DMS79 treated with DMSO at 0.1 percent for 48 hours (cell line): Measurements from ENCODE around the gene TUBA4B.
A peak's percentile ranks its signal among the peaks of the same experiment; 100 is the strongest.

ENCODE experiments used
- DNase-seq: peaks from one replicate; lab custom pipeline; 2025; lab: John Stamatoyannopoulos, UW

TUBA4B gene

DNA sequence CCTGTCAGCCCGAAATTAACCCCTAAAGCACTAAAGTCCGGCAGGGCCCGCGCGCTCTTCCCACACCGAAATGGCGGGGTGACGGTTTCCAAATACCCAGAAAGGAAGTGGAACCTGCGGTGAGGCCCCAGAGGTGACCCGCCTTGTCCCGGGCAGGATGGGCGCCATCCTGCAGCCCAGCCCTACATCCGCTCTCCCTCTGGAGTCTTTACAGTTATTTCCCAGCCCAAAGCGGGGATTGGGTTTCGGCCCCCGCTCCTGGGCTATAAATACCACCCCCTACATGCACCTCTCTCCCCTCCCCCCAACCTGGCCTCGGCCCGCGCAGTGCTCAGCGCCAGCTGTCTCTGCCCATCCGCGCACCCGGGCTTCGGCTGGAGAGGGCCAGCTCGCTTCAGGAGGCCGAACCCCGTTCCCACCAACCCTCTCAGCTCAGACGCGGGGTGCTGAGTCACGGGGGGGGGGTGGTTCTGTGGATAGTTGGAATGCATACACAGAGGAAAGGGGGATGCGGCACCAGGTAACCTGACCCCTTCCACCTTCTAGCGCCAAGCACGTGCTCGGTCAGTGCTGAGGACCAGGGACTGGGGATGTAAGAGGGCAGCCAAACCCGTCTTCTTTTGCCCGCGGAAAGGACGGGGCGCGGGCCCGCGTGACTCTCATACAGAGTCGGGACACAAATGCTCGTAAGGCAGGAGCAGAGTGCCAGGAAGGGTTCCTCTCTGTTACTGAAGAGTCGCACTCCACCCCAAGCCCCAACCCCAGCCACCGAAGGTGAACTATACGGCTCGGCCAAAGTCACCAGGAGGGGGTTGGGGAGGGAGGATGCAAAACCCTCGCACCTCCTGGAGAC is at the start of gene TUBA4B:
TSS of gene TUBA4B (plus strand) at position 344 of the 853 bp plus-strand sequence. CDS start at position 509, 165 bp downstream.
- DNase-seq, result peak; percentile 23

DNA sequence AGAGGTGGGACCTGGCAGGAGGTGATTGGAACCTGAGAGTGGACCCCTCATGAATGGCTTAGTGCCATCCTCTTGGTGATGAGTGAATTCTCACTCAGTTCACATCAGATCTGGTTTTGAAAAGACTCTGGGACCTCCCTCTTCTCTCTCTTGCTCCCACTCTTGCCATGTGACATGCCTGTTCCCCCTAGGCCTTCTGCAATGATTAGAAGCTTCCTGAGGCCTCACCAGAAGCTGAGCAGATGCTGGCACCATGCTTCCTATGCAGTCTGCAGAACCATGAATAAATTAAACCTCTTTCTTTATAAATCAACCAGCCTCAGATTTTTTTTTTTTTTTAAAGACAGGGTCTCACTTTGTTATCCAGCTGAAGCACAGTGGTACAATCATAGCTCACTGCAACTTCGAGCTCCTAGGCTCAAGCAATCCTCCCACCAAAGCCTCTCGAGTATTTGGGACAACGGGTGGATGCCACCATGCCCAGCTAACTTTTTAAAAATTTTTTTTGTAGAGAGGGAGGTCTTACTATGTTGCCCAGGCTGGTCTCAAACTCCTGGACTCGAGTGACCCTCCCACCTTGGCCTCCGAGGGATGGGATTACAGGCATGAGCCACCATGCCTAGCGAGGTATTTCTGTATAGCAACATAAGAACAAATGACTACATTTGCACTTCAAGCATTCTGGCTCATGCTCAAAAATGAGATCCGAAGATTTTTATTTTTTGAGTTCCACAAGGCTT is 48.4 kb upstream of the TUBA4B start:
- DNase-seq, result no peak

- no peak for DNase-seq
Measured at GRCh38 chr2:219205165-219205538, 47.9 kb upstream of the TUBA4B start.

- no peak for DNase-seq
Measured at GRCh38 chr2:219205981-219206327, 47.1 kb upstream of the TUBA4B start.

DNA sequence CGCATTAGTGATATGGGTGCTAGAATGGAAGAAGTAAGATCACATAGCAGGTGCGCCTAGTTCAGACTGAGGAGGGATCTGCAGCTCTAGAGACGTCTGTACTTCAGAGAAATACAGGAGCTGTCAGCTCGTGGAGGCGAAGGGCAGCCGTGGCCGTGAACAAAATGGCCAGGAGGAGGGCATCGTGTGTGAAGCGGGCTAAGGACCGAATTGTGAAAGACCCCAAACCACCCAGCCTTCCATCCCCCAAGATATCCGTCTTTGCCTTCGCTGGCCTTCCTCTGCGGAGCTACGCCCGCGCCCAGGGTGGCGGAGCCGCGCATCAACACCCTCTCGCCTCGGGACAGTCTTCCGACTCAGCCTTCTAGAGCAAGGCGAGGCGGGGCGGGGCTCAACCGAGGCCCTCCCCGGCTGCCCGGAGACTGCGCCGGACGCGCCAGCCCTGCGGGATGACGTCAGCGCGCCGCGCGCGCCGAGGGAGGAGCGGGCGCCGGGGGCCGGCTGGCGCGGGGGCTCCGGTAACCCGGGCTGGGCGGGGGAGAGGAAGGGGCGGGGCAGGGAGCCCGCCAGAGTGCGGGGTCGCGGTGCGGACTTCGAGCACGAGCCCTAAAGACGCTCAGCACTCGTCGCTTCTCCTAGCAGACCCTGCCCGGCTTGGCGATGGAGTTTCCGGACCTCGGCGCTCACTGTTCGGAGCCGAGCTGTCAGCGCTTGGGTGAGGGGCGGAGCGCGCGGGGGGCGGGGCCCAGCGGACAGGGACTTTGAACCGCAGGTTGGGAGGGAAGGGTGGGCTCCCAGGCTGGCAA is 46.5 kb upstream of the TUBA4B start, which contains the start of gene ZFAND2B:
TSS of gene ZFAND2B (plus strand) at position 455 of the 806 bp plus-strand sequence. CDS start at position 661, 206 bp downstream.
- DNase-seq, result peak; percentile 87

GRCh38 chr2:219207134-219207883 is 45.7 kb upstream of the TUBA4B start:
- no peak for DNase-seq

DNA sequence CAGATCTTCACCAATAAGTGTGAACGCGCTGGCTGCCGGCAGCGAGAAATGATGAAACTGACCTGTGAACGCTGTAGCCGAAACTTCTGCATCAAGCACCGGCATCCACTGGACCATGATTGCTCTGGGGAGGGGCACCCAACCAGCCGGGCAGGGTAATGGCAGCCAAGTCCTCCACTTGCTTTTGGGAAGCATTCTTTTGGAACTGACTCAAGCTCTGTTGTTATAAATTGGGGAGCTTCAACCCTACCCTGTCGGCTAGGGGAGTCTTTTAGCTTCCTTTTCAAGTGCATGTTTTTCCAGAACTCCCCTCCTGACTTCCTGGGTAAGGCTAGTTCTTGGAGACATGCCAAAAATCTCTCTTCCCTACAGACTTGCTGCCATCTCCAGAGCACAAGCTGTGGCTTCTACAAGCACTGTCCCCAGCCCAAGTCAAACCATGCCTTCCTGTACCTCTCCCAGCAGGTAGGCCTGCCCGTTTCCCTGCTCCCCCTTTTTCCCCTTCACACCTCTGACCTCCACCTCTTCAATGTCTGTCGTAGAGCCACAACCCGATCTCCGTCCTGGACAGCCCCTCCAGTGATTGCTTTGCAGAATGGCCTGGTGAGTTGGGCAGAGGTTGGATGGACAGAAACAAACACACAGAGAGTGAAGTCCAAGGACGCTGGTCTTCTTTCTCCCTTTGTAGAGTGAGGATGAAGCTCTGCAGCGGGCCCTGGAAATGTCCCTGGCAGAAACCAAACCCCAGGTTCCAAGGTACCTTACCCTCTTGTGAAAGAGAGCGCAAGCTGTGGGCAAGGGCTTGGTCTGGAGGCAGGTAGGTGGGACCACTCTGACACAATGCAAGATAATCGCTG is 44.9 kb upstream of the TUBA4B start:
- DNase-seq, result peak; percentile 72

GRCh38 chr2:219209236-219210195 is 43.5 kb upstream of the TUBA4B start:
- no peak for DNase-seq

- DNase-seq, result no peak
Measured at GRCh38 chr2:219210196-219210885, 42.7 kb upstream of the TUBA4B start.

GRCh38 chr2:219210886-219211362 is 42.1 kb upstream of the TUBA4B start:
- DNase-seq, result no peak

GRCh38 chr2:219213026-219213415 is 40.0 kb upstream of the TUBA4B start:
- no peak for DNase-seq

DNA sequence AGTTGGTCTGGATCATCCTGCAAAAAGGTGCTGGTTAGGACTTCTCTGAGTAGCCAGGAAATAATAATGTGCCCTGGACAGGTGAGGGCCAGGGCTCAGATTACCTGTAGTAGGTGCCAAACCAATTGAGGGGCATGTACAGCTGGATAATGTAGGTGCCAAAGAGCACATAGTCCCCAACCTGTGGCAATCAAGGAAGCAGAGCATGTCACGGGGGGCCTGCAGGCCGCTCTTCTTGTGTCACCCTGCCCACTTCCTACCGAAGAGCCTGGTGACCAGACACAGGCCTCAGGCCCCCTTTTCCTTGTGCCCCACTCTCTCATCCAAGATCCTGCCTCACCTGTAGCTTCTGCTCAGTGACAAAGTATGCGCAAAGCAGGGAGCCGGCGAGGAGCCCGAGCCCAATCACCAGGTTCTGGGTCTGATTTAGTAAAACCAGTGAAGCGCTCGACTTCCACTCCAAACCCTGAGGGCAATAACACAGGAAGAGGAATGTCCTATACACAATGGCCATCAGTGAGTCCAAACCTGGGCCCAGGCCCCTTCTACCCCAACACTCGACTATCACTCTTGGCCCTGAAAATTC is 39.5 kb upstream of the TUBA4B start:
- DNase-seq, result no peak

DNA sequence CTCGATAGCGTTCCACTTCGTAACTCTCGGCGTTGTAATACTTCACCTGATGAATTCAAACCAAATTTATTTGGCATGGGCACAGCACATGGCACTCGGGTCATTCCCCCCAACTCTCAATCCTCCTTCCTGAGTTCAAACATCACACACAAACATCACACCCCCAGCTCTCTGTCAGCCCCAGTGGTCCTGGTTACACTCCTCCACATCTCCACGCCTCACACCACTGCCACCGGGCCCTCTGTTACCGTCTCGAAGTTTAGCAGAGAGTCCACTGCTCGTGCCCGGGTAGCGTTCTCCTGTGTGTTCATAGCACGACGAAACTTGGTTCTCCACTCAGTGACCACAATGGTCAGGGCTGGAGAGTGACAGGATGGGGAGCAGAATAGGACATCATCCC is 38.9 kb upstream of the TUBA4B start:
- DNase-seq, result no peak

DNA sequence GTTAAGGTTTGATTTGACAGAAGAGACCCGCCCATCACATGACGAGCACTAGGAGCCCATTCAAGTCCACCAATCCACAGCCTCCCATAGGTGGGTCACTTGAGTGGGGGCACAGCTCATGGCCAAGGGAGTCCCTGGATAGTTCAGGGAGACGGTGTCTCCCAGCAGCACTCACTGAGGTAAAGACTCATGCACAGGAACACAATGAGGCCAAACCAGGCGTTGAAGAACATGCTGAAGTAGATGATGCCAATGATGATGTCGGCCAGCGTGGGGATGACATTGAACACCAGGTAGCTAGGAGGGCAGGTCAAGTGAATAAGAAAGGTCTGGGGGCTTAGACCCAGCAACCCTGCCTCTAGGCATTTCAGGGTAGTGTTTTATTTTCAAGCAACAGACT is 38.3 kb upstream of the TUBA4B start:
- DNase-seq, result no peak

GRCh38 chr2:219215871-219216534 is 37.0 kb upstream of the TUBA4B start:
- DNase-seq, result no peak

DNA sequence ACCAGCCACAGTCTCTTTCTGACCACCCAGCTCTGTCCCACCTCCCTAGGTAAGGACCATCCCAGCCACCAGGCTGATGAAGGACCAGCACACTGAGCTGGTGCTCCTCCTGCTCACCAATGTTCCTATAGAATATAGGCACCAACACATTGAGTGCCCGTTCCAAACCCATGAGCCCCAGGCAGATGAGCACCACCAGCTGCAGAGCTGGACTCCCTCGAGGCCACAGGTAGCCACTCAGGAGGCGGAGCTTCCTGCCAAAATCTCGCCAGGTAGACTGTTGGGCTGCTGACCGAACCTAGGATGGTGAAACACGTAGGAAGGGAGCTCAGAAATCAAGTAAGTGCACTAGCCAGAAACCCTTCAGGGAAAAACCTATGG is 36.5 kb upstream of the TUBA4B start:
- DNase-seq, result no peak

GRCh38 chr2:219218217-219218731 is 34.8 kb upstream of the TUBA4B start:
- peak; percentile 64 for DNase-seq
